HEK293 (cell line): ENCODE measurements around the gene OTOF.

Experiments used
- CTCF ChIA-PET: fragments of 350-600 bp; formaldehyde crosslinking; extraction: SDS; loops from one replicate; lab custom pipeline; 2021; ENCODE audit warnings: antibody characterized with exemption; lab: Yijun Ruan, JAX
- POLR2A ChIA-PET: fragments of 300-600 bp; formaldehyde crosslinking; extraction: SDS; loops from one replicate; lab custom pipeline; 2020; ENCODE audit warnings: antibody characterized with exemption, inconsistent platforms; lab: Yijun Ruan, JAX
- H3K27ac ChIP-seq: fragments of 200-500 bp; sonication (Bioruptor generic); 2 replicates; pipeline ENCODE4 v1.5.1; 2014; ENCODE audit warnings: low read depth, low read length, control low read depth, inconsistent platforms; ENCODE audit errors: extremely low read depth
- H3K36me3 ChIP-seq, 2 experiments: fragments of 200-500 bp in 1 of 2; sonication (Bioruptor generic) in 1 of 2; 1 replicate in 1 of 2; 2 replicates in 1 of 2; pipeline ENCODE4 v1.5.1; 2014 to 2017; ENCODE audit warnings: inconsistent platforms in 2 of 2, low read length in 2 of 2; ENCODE audit not compliant: control insufficient read depth in 2 of 2, insufficient read depth in 1 of 2
- H3K4me1 ChIP-seq: fragments of 200-500 bp; sonication (Bioruptor generic); 2 replicates; pipeline ENCODE4 v1.5.1; 2014; ENCODE audit warnings: mild to moderate bottlenecking, low read length, inconsistent platforms; ENCODE audit not compliant: control insufficient read depth, insufficient read depth
- H3K4me3 ChIP-seq: 2 replicates; pipeline ENCODE4 v1.5.1; 2011; ENCODE audit warnings: low read depth, mild to moderate bottlenecking, control low read depth, low read length, moderate library complexity
- H3K9me3 ChIP-seq: fragments of 200-500 bp; sonication (Bioruptor generic); 2 replicates; pipeline ENCODE4 v1.5.1; 2014; ENCODE audit warnings: low read depth, low read length, inconsistent platforms; ENCODE audit not compliant: control insufficient read depth, insufficient read depth
- ATF2 ChIP-seq: fragments of 450-650 bp; formaldehyde crosslinking; IDR thresholded peaks from 2 replicates; pipeline ENCODE4 v1.5.1; 2016; ENCODE audit warnings: missing biosample characterization, missing genetic modification characterization, low read depth
- BCL6B ChIP-seq: fragments of 450-650 bp; formaldehyde crosslinking; IDR thresholded peaks from 2 replicates; pipeline ENCODE4 v1.5.1; 2017; ENCODE audit warnings: missing biosample characterization, missing genetic modification characterization
- CTCF ChIP-seq: fragments of 450-650 bp; formaldehyde crosslinking; IDR thresholded peaks from 2 replicates; pipeline ENCODE4 v1.5.1; 2016; ENCODE audit warnings: missing biosample characterization, missing genetic modification characterization
- KLF8 ChIP-seq: fragments of 450-650 bp; formaldehyde crosslinking; IDR thresholded peaks from 2 replicates; pipeline ENCODE4 v1.5.1; 2016; ENCODE audit warnings: missing biosample characterization, missing genetic modification characterization
- ZNF24 ChIP-seq: fragments of 450-650 bp; formaldehyde crosslinking; IDR thresholded peaks from 2 replicates; pipeline ENCODE4 v1.5.1; 2016; ENCODE audit warnings: missing biosample characterization, missing genetic modification characterization
- ZNF398 ChIP-seq: fragments of 450-650 bp; formaldehyde crosslinking; IDR thresholded peaks from 2 replicates; pipeline ENCODE4 v1.5.1; 2017; ENCODE audit warnings: missing biosample characterization, missing genetic modification characterization
- ZNF549 ChIP-seq: fragments of 450-650 bp; IDR thresholded peaks from 2 replicates; pipeline ENCODE4 v1.5.1; 2018; ENCODE audit warnings: missing biosample characterization, missing genetic modification characterization, mild to moderate bottlenecking, inconsistent platforms, moderate library complexity
- ZNF621 ChIP-seq: fragments of 450-650 bp; formaldehyde crosslinking; IDR thresholded peaks from 2 replicates; pipeline ENCODE4 v1.5.1; 2017; ENCODE audit warnings: missing biosample characterization, missing genetic modification characterization
- ZNF629 ChIP-seq: fragments of 450-650 bp; formaldehyde crosslinking; IDR thresholded peaks from 2 replicates; pipeline ENCODE4 v1.5.1; 2017; ENCODE audit warnings: missing biosample characterization, missing genetic modification characterization
- ZNF660 ChIP-seq: fragments of 450-650 bp; IDR thresholded peaks from 2 replicates; pipeline ENCODE4 v1.5.1; 2018; ENCODE audit warnings: missing biosample characterization, mild to moderate bottlenecking, missing genetic modification characterization
- ZNF768 ChIP-seq: fragments of 450-650 bp; formaldehyde crosslinking; IDR thresholded peaks from 2 replicates; pipeline ENCODE4 v1.5.1; 2018; ENCODE audit warnings: missing biosample characterization, mild to moderate bottlenecking, missing genetic modification characterization

The OTOF gene

GRCh38 chr2:26464390-26465265 is 13.3 kb downstream of the OTOF start:
- POLR2A ChIA-PET = no interaction called here

GRCh38 chr2:26463244-26464192 is 14.4 kb downstream of the OTOF start:
- H3K27ac ChIP-seq = no peak overlapping the region
- no peak for TF ChIP-seq ZNF768
- TF ChIP-seq ATF2 (tag by site-specific recombination) = peak; percentile 83
- H3K36me3 ChIP-seq = no peaks in the 10 kb centered on the region
- no peaks in the 10 kb centered on the region for H3K9me3 ChIP-seq
- H3K4me1 ChIP-seq = no peaks in the 10 kb centered on the region
- no peak overlapping the region for H3K4me3 ChIP-seq
- CTCF ChIA-PET = interaction anchor here (0.7 to 1.8 kb wide), 4 partner anchors 19 to 229 kb away, joined by 3 to 4 read pairs (median 4); no protein-coding TSS in a partner anchor
- POLR2A ChIA-PET = no interaction called here

More at GRCh38 chr2:26464390-26465265, 13.3 kb downstream of the OTOF start:
- Histone ChIP-seq H3K36me3 (no peaks in the 10 kb centered on the region), H3K27ac (no peak overlapping the region), H3K4me1 (no peaks in the 10 kb centered on the region), H3K4me3 (no peak overlapping the region), H3K9me3 (no peaks in the 10 kb centered on the region)
- TF ChIP-seq ZNF621 (no peak), KLF8 (tag by site-specific recombination) (no peak), CTCF (tag by site-specific recombination) (no peak), ZNF629 (no peak), ZNF660 (tag by site-specific recombination) (no peak), ZNF398 (tag by site-specific recombination) (no peak), ZNF24 (tag by site-specific recombination) (no peak), ZNF549 (no peak), BCL6B (tag by site-specific recombination) (no peak)
- CTCF ChIA-PET = no interaction called here
